GM12801 (cell line): Measurements from ENCODE around the gene ANKRD60.

Experiments used
- TF ChIP-seq, protein P1 (sequence below): IDR thresholded peaks from one replicate; pipeline ENCODE4 v1.5.1; 2011; ENCODE audit warnings: control low read depth; ENCODE audit not compliant: insufficient read length; ENCODE audit errors: extremely low read depth

The ANKRD60 gene, protein sequence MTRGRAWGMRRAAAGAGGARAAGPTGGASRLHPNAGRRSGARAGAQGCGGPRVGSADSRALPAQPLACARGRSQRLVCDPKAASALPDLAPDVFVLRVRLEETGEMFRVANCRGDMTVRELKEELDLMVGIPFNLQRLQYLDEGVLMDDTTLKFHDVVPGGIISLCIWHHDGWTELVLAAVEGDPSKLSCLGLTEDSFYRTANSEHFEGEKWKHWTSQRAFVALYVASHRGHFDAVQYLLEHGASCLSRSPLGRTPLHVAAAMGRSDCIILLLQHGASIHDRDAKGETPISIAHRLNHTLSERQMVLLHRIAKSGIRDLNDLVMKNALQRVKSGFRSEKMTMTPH

DNA sequence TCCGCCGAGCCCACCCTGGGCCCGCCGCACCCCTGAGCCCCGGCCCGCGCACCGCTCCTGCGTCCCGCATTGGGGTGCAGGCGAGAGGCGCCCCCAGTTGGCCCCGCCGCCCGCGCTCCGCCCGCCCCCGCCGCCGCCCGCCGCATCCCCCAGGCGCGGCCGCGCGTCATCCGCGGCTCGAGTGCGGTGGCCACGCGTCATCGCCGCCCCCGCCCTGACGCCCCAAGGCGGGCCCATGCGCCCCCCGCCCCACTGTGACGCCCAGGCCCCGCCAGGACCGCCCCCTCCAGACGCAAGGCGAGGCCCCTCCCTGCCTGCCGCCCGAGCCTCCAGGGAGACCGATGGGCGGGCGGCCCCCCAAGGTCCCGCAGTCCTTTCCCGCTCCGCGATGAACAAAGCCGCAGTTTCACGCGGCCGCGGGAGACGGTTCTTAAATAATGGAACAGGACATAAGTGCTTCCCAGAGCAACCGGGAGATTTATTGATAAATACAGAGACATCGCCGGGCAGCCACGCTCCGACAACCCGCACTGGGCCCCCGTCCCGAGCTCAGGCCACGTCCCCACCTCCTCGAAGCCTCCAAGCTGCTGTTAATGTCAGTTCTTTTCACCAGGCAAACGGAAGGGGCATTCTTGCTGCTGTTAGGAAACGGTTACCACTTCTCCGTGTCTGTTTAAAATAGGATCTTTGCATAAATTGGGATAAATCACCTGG, at the start of gene ANKRD60:
Gene ANKRD60 (minus strand): TSS at position 170 of the 714 bp plus-strand sequence. CDS start 0 bp downstream, at position 170.
- TF ChIP-seq, protein P1, sequence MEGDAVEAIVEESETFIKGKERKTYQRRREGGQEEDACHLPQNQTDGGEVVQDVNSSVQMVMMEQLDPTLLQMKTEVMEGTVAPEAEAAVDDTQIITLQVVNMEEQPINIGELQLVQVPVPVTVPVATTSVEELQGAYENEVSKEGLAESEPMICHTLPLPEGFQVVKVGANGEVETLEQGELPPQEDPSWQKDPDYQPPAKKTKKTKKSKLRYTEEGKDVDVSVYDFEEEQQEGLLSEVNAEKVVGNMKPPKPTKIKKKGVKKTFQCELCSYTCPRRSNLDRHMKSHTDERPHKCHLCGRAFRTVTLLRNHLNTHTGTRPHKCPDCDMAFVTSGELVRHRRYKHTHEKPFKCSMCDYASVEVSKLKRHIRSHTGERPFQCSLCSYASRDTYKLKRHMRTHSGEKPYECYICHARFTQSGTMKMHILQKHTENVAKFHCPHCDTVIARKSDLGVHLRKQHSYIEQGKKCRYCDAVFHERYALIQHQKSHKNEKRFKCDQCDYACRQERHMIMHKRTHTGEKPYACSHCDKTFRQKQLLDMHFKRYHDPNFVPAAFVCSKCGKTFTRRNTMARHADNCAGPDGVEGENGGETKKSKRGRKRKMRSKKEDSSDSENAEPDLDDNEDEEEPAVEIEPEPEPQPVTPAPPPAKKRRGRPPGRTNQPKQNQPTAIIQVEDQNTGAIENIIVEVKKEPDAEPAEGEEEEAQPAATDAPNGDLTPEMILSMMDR: no peak

DNA sequence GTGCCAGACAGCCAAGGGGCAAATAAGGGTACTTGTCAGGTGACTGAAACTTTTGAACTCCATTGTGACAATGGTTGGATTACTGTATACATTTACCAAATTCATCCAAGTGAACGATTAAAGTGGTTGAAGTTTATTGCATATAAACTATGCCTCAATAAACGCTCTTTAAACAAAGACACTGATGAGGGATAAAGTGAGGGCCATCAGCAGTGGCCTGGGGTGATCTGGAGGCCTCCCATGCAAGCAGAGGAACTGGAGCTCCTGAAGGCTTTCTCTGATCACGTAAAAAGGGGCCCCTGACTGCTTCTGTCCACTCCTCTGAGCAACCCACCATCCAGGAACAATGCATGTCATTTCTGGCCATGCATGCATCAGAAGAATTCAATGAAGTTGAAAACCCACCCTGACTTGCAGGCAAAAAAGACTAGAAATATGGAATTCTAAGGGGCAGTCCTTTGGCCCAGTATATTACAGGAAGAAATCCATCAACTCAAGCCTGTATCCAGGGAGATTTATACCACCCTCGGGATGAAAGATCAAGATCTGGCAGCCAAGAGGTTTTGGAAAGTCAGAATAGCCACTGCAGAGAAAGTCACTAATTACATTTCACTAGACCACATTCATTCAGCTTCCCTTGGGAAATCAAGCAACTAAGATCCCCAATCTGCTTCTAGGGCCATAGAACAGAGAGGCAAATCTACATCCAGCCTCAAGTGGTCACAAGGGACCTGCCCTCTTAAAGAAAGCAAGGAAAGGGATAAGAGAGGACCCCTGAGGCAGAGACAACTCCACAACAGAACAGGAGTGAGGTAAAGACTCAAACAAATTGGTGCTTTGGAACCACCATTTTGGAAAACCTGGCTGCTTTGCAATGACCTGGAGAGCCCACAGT, 49.4 kb upstream of the ANKRD60 start:
- TF ChIP-seq, protein P1: no peak

DNA sequence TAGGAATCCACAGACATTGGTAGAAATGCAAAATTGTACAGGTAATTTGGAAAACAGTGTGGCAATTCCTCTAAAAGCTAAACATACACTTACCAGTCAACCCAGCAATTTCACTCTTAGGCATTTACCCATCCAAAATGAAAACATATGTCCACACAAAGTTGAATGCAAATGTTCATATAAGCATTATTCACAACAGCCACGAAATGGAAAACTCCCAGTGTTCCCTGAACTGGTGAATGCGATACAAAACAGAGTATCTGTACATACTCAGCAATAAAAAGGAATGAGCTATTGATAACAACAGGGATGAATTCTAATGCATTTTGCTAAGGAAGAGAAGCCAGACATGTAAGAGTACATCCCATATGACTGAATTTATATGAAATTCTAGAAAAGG, 48.7 kb upstream of the ANKRD60 start:
- TF ChIP-seq, protein P1: no peak

DNA sequence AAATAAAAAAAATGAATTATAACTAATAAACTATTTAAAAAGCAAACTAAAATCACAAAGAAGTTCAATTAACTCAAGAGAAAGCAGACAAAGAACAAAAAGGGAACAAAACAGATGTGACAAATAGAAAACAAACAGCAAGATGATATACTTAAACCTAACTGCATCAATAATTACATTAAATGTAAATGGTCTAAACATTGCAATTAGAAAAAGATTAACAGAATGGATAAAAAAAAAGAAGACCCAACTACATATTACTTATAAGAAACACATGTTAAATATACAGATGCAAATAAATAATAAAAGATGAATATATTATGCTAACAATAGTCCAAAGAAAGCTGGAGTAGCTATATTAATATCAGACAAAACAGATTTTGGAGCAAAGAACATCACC, 45.9 kb upstream of the ANKRD60 start:
- TF ChIP-seq, protein P1: no peak

DNA sequence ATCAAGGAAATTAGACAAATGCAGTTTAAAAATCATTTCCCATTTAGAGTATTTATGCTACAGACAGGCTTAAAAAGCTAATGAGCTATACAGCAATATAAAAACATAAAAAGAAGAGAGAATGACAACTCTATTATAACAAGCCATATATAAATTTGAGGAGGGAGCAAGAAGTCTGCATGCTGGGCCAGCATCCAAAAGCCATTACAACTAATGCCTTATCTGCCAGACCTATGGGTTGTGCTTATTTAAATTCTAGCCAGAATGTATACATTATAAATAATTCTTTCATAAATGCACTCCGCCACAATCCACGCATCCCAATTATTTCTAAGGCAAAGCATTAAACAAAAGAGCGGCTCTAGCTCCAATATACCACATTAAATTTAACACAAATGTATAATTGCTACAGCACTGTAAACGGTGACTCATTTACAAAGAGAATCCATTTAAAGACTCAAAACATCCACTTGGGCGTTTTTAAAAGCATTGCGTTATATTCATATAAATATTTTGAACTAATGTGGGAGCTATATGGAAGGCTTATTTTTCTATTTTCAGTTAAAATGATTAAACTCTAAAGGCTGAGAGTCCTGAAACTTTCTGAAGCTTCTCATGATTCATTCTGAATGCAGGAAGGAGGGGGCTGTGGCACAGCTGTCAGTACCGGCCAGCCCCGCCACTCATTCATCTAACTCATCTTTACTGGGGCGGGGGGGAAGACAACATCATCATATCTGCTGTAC, 43.3 kb upstream of the ANKRD60 start:
- TF ChIP-seq, protein P1: no peak

DNA sequence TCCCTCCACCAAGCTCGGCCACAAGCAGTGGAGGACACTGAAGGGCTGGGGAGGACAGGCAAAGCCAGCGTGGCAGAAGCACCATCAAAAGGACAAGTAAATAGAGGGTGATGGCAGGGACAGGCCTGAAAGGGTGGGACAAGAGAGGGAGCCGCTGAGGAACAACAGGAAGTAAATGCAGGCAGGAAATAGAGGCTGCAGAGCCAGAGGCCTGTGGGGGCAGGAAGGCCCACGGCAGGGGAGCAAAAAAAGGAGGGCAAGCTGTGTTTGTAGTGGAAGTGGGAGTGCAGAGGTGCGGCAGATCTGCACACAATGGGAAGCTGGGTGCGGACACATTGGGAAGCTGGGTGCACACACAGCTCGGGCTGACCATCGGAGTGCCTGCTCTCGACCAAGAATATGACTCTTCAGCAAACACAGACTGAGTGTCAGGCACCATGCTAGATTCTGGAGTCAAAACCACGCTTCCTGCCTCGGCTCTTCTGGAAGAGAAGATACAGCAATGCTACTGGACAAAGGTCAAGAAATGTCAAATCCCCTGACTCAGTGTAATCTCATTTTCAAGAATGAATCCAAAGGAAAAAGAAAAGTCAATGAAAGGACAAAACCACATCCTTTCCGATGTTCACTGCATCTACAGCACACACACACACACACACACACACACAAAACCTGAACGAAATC, 40.6 kb upstream of the ANKRD60 start:
- TF ChIP-seq, protein P1: no peak
